HG03280 (cell line): Measurements from ENCODE around the gene INPP5D.
A peak's percentile ranks its signal among the peaks of the same experiment; 100 is the strongest.
"Not testable (repeated sequence)": the region's sequence is repeated elsewhere in the genome, so short reads cannot be mapped to it uniquely, and the experiment has no call there.

Source experiments
- ATAC-seq: cut with Tn5 transposase; IDR thresholded peaks from one replicate; pipeline ENCODE4 v1.9.1; 2021; ENCODE audit warnings: mild to moderate bottlenecking, moderate library complexity; ENCODE audit not compliant: unreplicated experiment

INPP5D gene

DNA sequence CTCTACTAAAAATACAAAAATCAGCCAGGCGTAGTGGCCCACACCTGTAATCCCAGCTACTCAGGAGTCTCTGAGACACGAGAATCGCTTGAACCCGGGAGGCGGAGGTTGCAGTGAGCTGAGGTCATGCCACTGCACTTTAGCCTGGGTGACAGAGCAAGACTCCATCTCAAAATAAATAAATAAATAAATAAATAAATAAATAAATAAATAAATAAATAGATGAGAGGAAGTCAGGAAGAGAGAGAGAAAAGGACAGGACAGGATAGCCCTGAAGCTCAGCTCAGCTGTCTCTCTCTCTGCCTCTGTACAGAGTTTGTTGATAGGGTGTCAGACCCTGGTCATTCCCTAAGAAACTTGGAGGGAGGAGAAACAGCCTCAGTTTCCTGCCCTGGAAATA lies 140.6 kb downstream of the INPP5D start:
- ATAC-seq, result not testable (repeated sequence)

DNA sequence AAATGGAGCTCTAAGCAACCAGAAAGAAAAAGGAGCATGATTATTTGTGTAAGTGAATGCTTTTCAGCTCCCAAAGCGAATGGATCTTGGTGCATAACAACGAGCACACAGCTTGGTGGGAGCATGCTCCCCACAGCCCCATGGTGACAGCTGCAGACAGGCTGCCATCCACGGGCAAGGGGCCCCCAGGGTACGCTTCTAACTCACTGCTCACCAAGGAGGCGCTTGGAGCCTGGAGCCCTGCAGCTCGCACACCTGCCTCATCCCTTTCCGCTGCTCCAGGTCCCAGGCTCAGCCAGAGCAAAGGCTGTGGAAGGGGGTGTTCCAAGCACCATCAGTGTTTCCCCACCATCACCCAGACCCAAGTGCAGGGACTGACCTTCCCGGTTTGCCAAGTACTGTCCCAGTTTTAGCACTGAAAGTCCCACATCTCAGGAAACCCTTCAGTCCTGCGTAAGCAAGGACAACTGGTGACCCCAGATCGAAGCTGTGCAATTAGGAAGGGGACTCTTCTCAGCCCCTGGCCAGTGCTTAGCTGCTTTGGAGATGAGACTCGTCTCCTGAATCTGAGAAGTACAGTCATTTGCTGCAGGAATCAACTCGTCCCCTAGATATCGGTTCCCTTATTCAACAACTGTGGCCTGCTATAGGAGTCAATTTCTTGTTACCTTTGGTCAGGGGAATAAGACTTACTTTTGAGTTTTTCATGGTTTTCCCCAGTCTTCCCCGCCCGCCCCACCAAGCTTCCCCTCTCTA lies 141.3 kb downstream of the INPP5D start:
- ATAC-seq, result no peak

- ATAC-seq, result no peak
Observed at GRCh38 chr2:233202531-233202944, 142.4 kb downstream of the INPP5D start.

GRCh38 chr2:233203060-233203459 lies 142.9 kb downstream of the INPP5D start:
- no peak for ATAC-seq

DNA sequence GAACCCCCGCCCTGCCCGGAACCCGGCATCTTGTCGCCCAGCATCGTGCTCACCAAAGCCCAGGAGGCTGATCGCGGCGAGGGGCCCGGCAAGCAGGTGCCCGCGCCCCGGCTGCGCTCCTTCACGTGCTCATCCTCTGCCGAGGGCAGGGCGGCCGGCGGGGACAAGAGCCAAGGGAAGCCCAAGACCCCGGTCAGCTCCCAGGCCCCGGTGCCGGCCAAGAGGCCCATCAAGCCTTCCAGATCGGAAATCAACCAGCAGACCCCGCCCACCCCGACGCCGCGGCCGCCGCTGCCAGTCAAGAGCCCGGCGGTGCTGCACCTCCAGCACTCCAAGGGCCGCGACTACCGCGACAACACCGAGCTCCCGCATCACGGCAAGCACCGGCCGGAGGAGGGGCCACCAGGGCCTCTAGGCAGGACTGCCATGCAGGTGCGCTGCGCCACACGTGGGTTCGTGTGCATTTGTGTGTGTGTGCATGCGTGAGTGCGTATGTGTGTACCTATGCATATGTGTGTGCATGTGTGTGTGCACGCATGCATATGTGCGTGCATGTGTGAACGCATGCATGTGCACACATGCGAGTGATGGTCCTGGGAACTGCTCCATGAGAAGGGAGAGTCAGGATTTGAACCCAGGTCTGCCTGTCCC lies 144.3 kb downstream of the INPP5D start:
- no peak for ATAC-seq

DNA sequence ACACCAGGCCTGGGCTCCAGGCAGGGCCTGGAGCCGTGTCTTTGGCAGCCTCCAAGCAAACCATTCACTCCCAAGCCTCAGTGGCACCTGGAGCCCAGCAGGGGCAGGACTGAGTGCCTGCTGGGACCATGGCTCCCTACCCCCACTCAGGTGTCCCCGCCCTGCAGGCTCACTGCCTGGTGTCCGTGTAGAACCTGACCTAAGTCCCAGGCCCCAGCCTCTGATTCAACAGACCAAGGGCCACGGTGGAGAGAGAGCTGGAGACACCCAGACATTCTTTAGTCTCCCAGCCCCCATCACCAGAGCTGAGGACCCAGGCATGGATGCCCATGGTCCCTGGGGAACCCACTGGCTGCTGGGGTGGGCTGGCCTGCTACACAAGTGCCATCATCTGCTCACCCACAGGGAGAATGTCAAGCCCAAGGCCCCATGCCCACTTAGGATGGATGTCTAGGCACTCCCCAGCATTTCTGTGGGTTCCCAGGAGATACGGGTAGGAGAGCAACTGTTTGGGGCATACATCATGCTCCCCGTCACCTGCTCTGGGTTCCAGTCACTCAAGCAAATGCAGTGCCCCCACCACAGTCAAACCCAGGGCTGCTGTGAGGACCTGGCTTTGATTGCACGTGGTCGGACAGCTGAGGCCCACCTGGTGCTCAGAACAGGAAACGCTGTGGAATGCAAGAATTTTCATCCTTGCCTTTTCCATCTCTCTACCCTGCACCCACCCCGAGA lies 148.4 kb downstream of the INPP5D start:
- ATAC-seq, result no peak

DNA sequence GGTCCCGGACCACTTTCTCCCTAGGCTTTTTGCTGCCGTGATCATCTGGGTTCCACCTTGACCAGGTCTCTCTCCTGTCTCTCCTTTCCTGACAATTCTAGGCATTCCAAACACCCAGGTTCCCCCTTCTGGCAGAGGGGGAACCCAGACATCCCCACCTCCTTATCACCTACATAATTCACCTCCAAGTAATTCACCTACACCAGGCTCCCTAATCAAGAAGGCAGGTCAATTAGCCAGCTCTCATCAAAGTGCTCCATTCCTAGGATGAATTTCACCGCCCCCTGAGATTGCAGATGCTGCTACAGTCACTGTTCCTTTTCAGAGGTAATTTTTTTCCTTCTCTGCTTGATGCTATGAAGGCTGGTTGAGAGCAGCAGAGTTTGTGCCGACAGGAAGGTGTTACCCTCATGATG lies 149.0 kb downstream of the INPP5D start:
- no peak for ATAC-seq

- no peak for ATAC-seq
Observed at GRCh38 chr2:233209533-233210171, 149.5 kb downstream of the INPP5D start.

DNA sequence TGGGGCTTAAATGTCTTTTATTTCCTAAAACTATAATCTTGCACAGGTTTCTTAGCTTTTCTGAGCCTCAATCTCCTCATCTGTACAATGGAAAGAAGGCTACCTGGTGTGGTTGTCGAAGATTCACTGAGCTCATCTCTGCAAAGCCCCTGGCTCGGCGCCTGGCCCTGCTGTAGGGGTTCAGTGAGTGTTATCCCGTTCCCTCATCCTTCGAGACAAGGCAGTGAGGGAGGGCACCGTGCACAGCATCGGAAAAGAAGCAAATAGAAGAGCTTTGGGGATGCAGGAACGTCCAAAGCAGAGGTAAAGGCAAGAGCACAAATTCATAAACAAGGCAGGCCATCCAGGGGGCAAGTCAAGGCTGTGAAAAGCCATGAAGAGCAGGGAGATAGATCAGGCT lies 150.1 kb downstream of the INPP5D start:
- ATAC-seq, result no peak

DNA sequence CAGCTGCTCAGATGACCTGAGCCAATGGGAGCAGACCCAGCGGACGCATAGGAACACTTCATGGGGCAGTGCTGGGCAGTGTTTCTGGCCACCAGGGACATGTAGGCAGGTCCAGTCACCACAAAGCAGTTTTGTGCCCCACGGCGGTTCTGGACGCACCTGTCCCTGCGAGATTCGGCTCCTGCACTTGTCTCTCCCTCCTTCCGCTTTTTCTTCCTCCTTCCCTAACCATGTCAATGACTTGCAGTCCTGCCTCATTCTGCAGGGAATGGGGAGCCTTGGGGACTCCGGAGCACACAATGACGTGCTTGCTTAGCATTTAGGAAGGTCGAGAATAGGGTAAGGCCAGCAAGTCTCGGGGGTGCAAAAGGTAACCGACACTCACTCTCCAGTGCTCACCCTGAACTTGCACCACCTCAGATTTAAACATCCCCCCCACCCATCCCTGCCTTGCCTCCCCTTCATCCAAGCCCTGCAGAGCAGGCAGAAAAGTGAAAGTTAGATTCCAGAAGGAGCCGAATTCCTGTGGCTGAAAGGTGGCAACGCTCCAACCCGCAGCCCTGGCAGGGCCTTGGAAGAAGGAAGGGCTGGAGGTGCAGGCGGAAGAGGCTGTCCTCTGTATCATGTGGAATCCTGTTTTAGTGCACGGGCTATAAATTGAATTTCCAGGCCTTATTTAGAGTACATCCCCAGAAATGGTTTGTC lies 150.9 kb downstream of the INPP5D start:
- ATAC-seq, result no peak

DNA sequence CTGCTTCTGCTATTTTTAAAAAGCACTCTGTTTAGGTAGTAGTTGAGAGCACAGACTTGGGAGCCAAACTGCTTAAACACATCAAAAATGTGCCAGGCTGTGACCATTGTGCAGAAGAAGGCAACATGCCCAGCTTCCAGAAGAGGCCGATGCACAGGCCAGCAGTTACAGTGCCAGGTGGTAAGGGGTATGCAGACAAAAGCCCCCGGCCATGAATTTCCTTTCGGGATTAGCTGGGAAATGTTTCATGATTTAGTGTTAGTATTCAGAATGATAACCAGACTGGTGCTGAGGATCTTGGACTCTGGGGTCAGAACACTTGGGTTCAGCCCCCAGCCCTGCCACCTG lies 151.4 kb downstream of the INPP5D start:
- ATAC-seq, result no peak

- ATAC-seq, result no peak
Observed at GRCh38 chr2:233213011-233213410, 152.9 kb downstream of the INPP5D start.

DNA sequence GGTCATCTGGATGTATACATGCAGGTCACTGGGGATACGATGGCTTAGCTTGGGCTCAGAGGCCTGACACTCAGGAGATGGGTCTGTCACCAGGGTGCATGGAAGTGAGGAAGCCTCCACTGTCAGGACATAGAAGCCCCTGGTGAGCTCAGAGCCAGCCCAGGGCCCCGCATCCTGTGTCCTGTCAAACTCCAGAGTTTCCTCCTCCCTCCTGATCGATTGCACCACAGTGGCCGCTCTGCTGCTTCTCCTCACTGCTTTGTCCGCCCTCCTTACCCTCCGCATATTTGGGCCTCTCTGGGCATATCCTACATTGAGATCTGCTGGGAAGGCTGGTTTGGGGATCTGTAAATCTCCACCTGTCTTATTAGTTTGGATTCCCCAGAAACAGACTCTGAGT lies 153.8 kb downstream of the INPP5D start:
- ATAC-seq, result no peak

DNA sequence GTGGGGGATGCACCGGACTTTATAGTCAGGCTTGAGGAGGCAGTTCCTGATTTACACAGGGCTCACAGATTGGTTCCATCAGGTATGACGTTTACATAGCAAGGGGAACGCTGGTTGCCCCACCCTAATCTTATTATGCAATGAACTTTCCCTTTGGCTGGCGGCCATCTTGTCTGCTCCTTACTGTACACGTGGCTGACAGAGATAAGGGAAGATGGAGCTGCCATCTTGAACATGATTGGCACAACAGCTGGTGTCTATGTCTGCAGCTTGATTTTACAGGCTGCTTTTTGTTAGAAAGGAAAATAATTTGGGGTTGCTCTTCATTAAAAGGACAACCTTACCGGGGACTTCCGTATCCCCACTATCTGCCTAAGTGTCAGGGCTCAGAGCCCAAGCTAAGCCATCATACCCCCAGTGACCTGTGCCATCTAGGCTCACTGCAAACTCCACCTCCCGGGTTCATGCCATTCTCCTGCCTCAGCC lies 157.8 kb downstream of the INPP5D start:
- no peak for ATAC-seq

DNA sequence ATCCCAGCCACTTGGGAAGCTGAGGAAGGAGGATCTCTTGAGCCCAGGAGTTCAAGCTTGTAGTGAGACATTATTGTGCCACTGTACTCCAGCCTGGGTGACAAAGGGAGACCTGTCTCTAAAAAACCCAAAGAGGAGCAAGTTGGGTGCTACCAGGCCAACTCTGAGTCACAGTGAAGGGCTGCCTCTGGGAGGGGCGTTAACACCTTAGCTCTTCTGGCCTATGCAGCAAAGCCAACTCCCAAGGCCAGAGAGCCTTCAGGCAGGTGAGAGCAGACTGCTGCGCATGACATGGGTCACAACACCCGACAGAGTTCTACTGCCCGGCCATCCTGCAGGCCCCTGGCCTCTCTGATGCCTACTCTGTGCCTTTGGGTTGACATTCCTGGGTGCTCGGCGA lies 158.7 kb downstream of the INPP5D start:
- ATAC-seq, result no peak

- ATAC-seq, result no peak
Observed at GRCh38 chr2:233219848-233220247, 159.7 kb downstream of the INPP5D start.

DNA sequence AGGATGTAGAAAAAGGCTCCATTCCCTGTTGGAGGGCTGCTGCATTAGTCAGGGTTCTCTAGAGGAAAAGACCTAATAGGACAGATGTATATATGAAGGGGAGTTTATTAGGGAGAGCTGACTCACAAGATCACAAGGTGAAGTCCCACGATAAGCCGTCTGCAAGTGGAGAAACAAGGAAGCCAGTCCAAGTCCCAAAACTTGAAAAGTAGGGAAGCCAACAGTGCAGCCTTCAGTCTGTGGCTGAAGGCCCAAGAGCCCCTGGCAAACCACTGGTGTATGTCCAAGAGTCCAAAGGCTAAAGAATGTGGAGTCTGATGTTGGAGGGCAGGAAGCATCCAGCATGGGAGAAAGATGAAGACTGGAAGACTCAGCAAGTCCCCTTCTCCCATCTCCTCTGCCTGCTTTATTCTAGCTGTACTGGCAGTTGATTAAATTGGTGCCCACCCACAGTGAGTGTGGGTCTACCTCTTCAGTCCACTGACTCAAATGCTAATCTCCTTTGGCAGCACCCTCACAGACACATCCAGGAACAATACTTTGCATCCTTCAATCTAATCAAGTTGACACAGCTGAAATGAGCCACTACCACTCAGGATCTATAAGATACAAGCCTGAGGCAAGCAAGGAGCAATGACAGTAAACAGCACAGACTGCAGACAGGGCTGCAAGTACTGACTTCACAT lies 161.4 kb downstream of the INPP5D start:
- no peak for ATAC-seq

GRCh38 chr2:233223059-233223894 lies 163.1 kb downstream of the INPP5D start:
- ATAC-seq, result peak; percentile 60
